MCF 10A (cell line): ENCODE measurements around the gene GALNT4. TPM values are rescaled to one million over a fixed set of nuclear protein-coding genes. Genes with fewer than 3 reads are reported as not detected.

Experiments used
- BruUV-seq: library from RNA; stranded (reverse); fragments of 400-500 nt; replicated peaks from 2 replicates; lab custom pipeline; 2021; lab: Mats Ljungman, UMichigan
- CTCF ChIA-PET: fragments of 300-600 bp; sonication (Branson Sonifier 250); formaldehyde crosslinking; extraction: SDS; loops from one replicate; lab custom pipeline; 2021; ENCODE audit warnings: antibody characterized with exemption, inconsistent platforms; lab: Yijun Ruan, JAX
- POLR2A ChIA-PET: fragments of 300-600, 350-650 bp; sonication (Branson Sonifier 250); formaldehyde crosslinking; extraction: SDS; loops from one replicate; lab custom pipeline; 2020; ENCODE audit warnings: antibody characterized with exemption, inconsistent platforms; lab: Yijun Ruan, JAX
- DNase-seq: peaks from one replicate; pipeline ENCODE4 v3.0.0-alpha.2; 2018; ENCODE audit not compliant: unreplicated experiment
- H3K27ac Mint-ChIP-seq: one replicate; pipeline ENCODE4 v1.8.0; 2022; ENCODE audit warnings: mild to moderate bottlenecking, low read depth, mixed read lengths; ENCODE audit not compliant: unreplicated experiment
- H3K27me3 Mint-ChIP-seq: one replicate; pipeline ENCODE4 v1.8.0; 2022; ENCODE audit warnings: mixed read lengths; ENCODE audit not compliant: insufficient read depth, unreplicated experiment
- H3K36me3 Mint-ChIP-seq: one replicate; pipeline ENCODE4 v1.8.0; 2022; ENCODE audit warnings: mild to moderate bottlenecking, moderate library complexity, mixed read lengths; ENCODE audit not compliant: insufficient read depth, unreplicated experiment
- H3K4me1 Mint-ChIP-seq: one replicate; pipeline ENCODE4 v1.8.0; 2022; ENCODE audit warnings: mixed read lengths; ENCODE audit not compliant: insufficient read depth, unreplicated experiment
- H3K4me3 Mint-ChIP-seq: one replicate; pipeline ENCODE4 v1.8.0; 2022; ENCODE audit warnings: mild to moderate bottlenecking, moderate library complexity, mixed read lengths; ENCODE audit not compliant: unreplicated experiment
- H3K9me3 Mint-ChIP-seq: one replicate; pipeline ENCODE4 v1.8.0; 2022; ENCODE audit warnings: mixed read lengths; ENCODE audit not compliant: unreplicated experiment
- CTCF ChIP-seq: fragments of 200-600 bp; IDR thresholded peaks from one replicate; pipeline ENCODE4 v1.8.0; 2022; ENCODE audit warnings: antibody characterized with exemption, mild to moderate bottlenecking; ENCODE audit not compliant: unreplicated experiment
- intact Hi-C: fragments of 100-400 bp; cut with micrococcal nuclease; formaldehyde crosslinking; loops from 2 replicates; pipeline ENCODE4 v1.14.1; 2022
- total RNA-seq: library from RNA; stranded (reverse); gene quantifications from 2 replicates; pipeline ENCODE4 v1.2.3, GENCODE V29; 2022

GALNT4 gene
- total RNA-seq, 1 experiment from 2014 or later: 2.8 TPM

GRCh38 chr12:89568484-89568883, 43.9 kb upstream of the GALNT4 start:
- POLR2A ChIA-PET: interaction anchor here (0.7 to 1.3 kb wide), 4 partner anchors 11 to 140 kb away, joined by 3 to 5 read pairs (median 3); partner anchors contain the start of genes ATP2B1 and GALNT4
- TF ChIP-seq CTCF: no peak
- Mint-ChIP-seq H3K4me1 (peaks cover 61% of the 10 kb centered on the region), H3K4me3 (no peak overlapping the region), H3K9me3 (no peaks in the 10 kb centered on the region), H3K36me3 (peaks cover 6% of the 10 kb centered on the region), H3K27ac (peak overlapping the region; percentile 41), H3K27me3 (no peaks in the 10 kb centered on the region)
- no TSS peak for BruUV-seq
- CTCF ChIA-PET: interaction anchor here (0.7 to 1.3 kb wide), 2 partner anchors 24 to 38 kb away, joined by 3 to 5 read pairs; no protein-coding TSS in a partner anchor
- intact Hi-C loops: no loop called here
- peak; percentile 46 for DNase-seq

GRCh38 chr12:89567691-89568239, 43.2 kb upstream of the GALNT4 start:
- Mint-ChIP-seq H3K27me3 (no peaks in the 10 kb centered on the region), H3K4me3 (peak overlapping the region; percentile 20), H3K9me3 (no peaks in the 10 kb centered on the region), H3K27ac (peak overlapping the region; percentile 80), H3K4me1 (peaks cover 61% of the 10 kb centered on the region), H3K36me3 (peaks cover 6% of the 10 kb centered on the region)
- ChIA-PET POLR2A (interaction anchor here (0.7 to 2.1 kb wide), 7 partner anchors 10 to 141 kb away, joined by 3 to 16 read pairs (median 3); partner anchors contain the start of genes ATP2B1 and GALNT4), CTCF (interaction anchor here (1.3 kb wide), 1 partner anchor 24 kb away, joined by 5 read pairs; no protein-coding TSS in a partner anchor)
- BruUV-seq: no TSS peak
- peak; percentile 65 for DNase-seq
- no peak for TF ChIP-seq CTCF
- intact Hi-C loops: no loop called here

GRCh38 chr12:89566615-89567014, 42.0 kb upstream of the GALNT4 start:
- intact Hi-C loops: no loop called here
- peak; percentile 67 for DNase-seq
- POLR2A ChIA-PET: interaction anchor here (0.7 to 2.2 kb wide), 10 partner anchors 9 to 202 kb away, joined by 3 to 16 read pairs (median 4); partner anchors contain the start of gene ATP2B1

More at GRCh38 chr12:89566615-89567014, 42.0 kb upstream of the GALNT4 start:
- BruUV-seq: no TSS peak
- Mint-ChIP-seq H3K36me3 (peaks cover 6% of the 10 kb centered on the region), H3K27me3 (no peaks in the 10 kb centered on the region), H3K27ac (peak overlapping the region; percentile 80), H3K4me3 (peak overlapping the region; percentile 2), H3K4me1 (peaks cover 51% of the 10 kb centered on the region), H3K9me3 (no peaks in the 10 kb centered on the region)
- TF ChIP-seq CTCF: no peak
- CTCF ChIA-PET: interaction anchor here (0.6 to 1.5 kb wide), 7 partner anchors 9 to 484 kb away, joined by 3 to 7 read pairs (median 3); no protein-coding TSS in a partner anchor
